HG02571 (cell line): ENCODE measurements around the gene TMEM184A.
A peak's percentile ranks its signal among the peaks of the same experiment; 100 is the strongest.
"Not testable (repeated sequence)": the region's sequence is repeated elsewhere in the genome, so short reads cannot be mapped to it uniquely, and the experiment has no call there.

Source experiments
- ATAC-seq: cut with Tn5 transposase; IDR thresholded peaks from one replicate; pipeline ENCODE4 v1.9.1; 2021; ENCODE audit warnings: mild to moderate bottlenecking, moderate library complexity; ENCODE audit not compliant: unreplicated experiment

TMEM184A gene

GRCh38 chr7:1590887-1591286 lies 34.9 kb upstream of the TMEM184A start:
- ATAC-seq = no peak

- no peak for ATAC-seq
Measured at GRCh38 chr7:1590476-1590875, 34.5 kb upstream of the TMEM184A start.

GRCh38 chr7:1588978-1589377 lies 33.0 kb upstream of the TMEM184A start:
- ATAC-seq = no peak

GRCh38 chr7:1587738-1588137 lies 31.7 kb upstream of the TMEM184A start:
- ATAC-seq = no peak

- ATAC-seq = no peak
Measured at GRCh38 chr7:1586827-1587705, 31.1 kb upstream of the TMEM184A start.

GRCh38 chr7:1586126-1586826 lies 30.3 kb upstream of the TMEM184A start:
- no peak for ATAC-seq

- no peak for ATAC-seq
Measured at GRCh38 chr7:1585142-1585981, 29.4 kb upstream of the TMEM184A start.

- no peak for ATAC-seq
Measured at GRCh38 chr7:1584700-1585099, 28.7 kb upstream of the TMEM184A start.

GRCh38 chr7:1583241-1583930 lies 27.4 kb upstream of the TMEM184A start:
- not testable (repeated sequence) for ATAC-seq

GRCh38 chr7:1580422-1581030 lies 24.5 kb upstream of the TMEM184A start:
- no peak for ATAC-seq

- no peak for ATAC-seq
Measured at GRCh38 chr7:1579481-1580421, 23.7 kb upstream of the TMEM184A start.

- ATAC-seq = no peak
Measured at GRCh38 chr7:1578513-1578912, 22.5 kb upstream of the TMEM184A start.

- no peak for ATAC-seq
Measured at GRCh38 chr7:1576521-1577253, 20.7 kb upstream of the TMEM184A start.

GRCh38 chr7:1575809-1576208 lies 19.8 kb upstream of the TMEM184A start:
- ATAC-seq = no peak

- ATAC-seq = no peak
Measured at GRCh38 chr7:1572111-1572822, 16.3 kb upstream of the TMEM184A start.

GRCh38 chr7:1569833-1570632 lies 14.0 kb upstream of the TMEM184A start, which contains the start of gene PSMG3:
Gene PSMG3 (minus strand): TSS chr7:1570032. CDS start chr7:1569339, 693 bp downstream.
- ATAC-seq = peak; percentile 86

GRCh38 chr7:1569440-1569832 lies 13.4 kb upstream of the TMEM184A start:
- no peak for ATAC-seq
